Common myeloid progenitor, CD34-positive (primary cell): ENCODE measurements around the gene GRAMD1B.
"Not testable (repeated sequence)": the region's sequence is repeated elsewhere in the genome, so short reads cannot be mapped to it uniquely, and the experiment has no call there.

Source experiments
- CTCF ChIA-PET: fragments of 350-600 bp; sonication (Branson Sonifier 250); formaldehyde crosslinking; loops from one replicate; lab custom pipeline; 2021; ENCODE audit warnings: antibody characterized with exemption; lab: Charles Lee
- POLR2A ChIA-PET: fragments of 350-600 bp; sonication (Branson Sonifier 250); formaldehyde crosslinking; loops from one replicate; lab custom pipeline; 2021; ENCODE audit warnings: antibody characterized with exemption; lab: Charles Lee
- DNase-seq, 3 donors: peaks; one replicate each; pipeline versions ENCODE4 v3.0.0 to v3.0.0-alpha.2; 2013
- H3K27ac ChIP-seq, 2 experiments: 1 replicate in 1 of 2; 2 replicates in 1 of 2; pipeline ENCODE4 v1.7.0; 2013; ENCODE audit warnings: inconsistent platforms in 2 of 2, low read length in 2 of 2, mild to moderate bottlenecking in 2 of 2, low read depth in 1 of 2, moderate library complexity in 1 of 2; ENCODE audit not compliant: severe bottlenecking in 2 of 2, insufficient read depth in 1 of 2, poor library complexity in 1 of 2
- H3K27me3 ChIP-seq, 5 experiments: replicated peaks in 2 of 5; 1 replicate in 3 of 5; 2 replicates in 2 of 5; pipeline versions ENCODE4 v1.6.1 to v1.7.0; 2013; ENCODE audit warnings: low read length in 4 of 5, mild to moderate bottlenecking in 2 of 5, moderate library complexity in 2 of 5, inconsistent platforms in 1 of 5; ENCODE audit not compliant: insufficient read depth in 5 of 5, control insufficient read depth in 4 of 5
- H3K36me3 ChIP-seq, 4 experiments: 1 replicate in 2 of 4; 2 replicates in 2 of 4; pipeline versions ENCODE4 v1.6.1 to v1.7.0; 2013; ENCODE audit warnings: low read length in 3 of 4, control low read depth in 1 of 4, mild to moderate bottlenecking in 1 of 4; ENCODE audit not compliant: control insufficient read depth in 4 of 4, insufficient read depth in 4 of 4
- H3K4me1 ChIP-seq, 4 experiments: 1 replicate in 3 of 4; 2 replicates in 1 of 4; pipeline versions ENCODE4 v1.6.1 to v1.7.1; 2013; ENCODE audit warnings: low read length in 3 of 4, mild to moderate bottlenecking in 3 of 4, control low read depth in 1 of 4, inconsistent platforms in 1 of 4, moderate library complexity in 1 of 4; ENCODE audit not compliant: control insufficient read depth in 4 of 4, insufficient read depth in 4 of 4; ENCODE audit errors: control extremely low read depth in 1 of 4
- H3K4me3 ChIP-seq, 7 experiments: 1 replicate in 4 of 7; 2 replicates in 3 of 7; pipeline versions ENCODE4 v1.5.1 to v1.7.0; 2013; ENCODE audit warnings: mild to moderate bottlenecking in 7 of 7, low read length in 6 of 7, moderate library complexity in 6 of 7, inconsistent platforms in 2 of 7, low read depth in 2 of 7, control low read depth in 1 of 7; ENCODE audit not compliant: insufficient read depth in 4 of 7, control insufficient read depth in 1 of 7; ENCODE audit errors: extremely low read depth in 1 of 7
- H3K9me3 ChIP-seq, 5 experiments: 1 replicate in 4 of 5; 2 replicates in 1 of 5; pipeline versions ENCODE4 v1.6.1 to v1.7.1; 2013; ENCODE audit warnings: low read length in 4 of 5, mild to moderate bottlenecking in 2 of 5, inconsistent platforms in 1 of 5, low read depth in 1 of 5, moderate library complexity in 1 of 5; ENCODE audit not compliant: control insufficient read depth in 4 of 5, insufficient read depth in 2 of 5; ENCODE audit errors: control extremely low read depth in 1 of 5
- WGBS: methylation state at CpG from one replicate; pipeline ENCODE4 v1.1.5; 2013; ENCODE audit not compliant: insufficient coverage; 5-methylcytosine and 5-hydroxymethylcytosine counted together

GRAMD1B gene

GRCh38 chr11:123451183-123451781 lies 21.2 kb downstream of the GRAMD1B start:
- peak in 2 of 3 donors; percentile 21 to 43 for DNase-seq
- Histone ChIP-seq H3K4me1 (peaks cover 5 to 31% (median 18%) of the 10 kb centered on the region in 4 experiments), H3K4me3 (no peak overlapping the region), H3K27me3 (no peaks in the 10 kb centered on the region), H3K36me3 (peaks cover 0 to 6% (median 0%) of the 10 kb centered on the region in 4 experiments), H3K27ac (no peak overlapping the region), H3K9me3 (no peaks in the 10 kb centered on the region)
- ChIA-PET CTCF (interaction anchor here (0.8 to 3.5 kb wide), 3 partner anchors 12 to 149 kb away, joined by 3 to 18 read pairs (median 4); no protein-coding TSS in a partner anchor), POLR2A (no interaction called here)
- 96% methylated on average over 3 of the region's 5 CpGs for WGBS

GRCh38 chr11:123452794-123453193 lies 22.7 kb downstream of the GRAMD1B start:
- Histone ChIP-seq H3K27ac (no peak overlapping the region), H3K4me1 (peaks cover 8 to 46% (median 30%) of the 10 kb centered on the region in 4 experiments), H3K4me3 (no peak overlapping the region), H3K36me3 (no peaks in the 10 kb centered on the region), H3K9me3 (no peaks in the 10 kb centered on the region), H3K27me3 (no peaks in the 10 kb centered on the region)
- no CpG with 5 or more reads among the region's 1 CpG for WGBS
- POLR2A ChIA-PET, result no interaction called here
- CTCF ChIA-PET, result no interaction called here
- no peak for DNase-seq

GRCh38 chr11:123454060-123454651 lies 24.1 kb downstream of the GRAMD1B start:
- Histone ChIP-seq H3K9me3 (no peaks in the 10 kb centered on the region), H3K36me3 (peaks cover 0 to 7% (median 0%) of the 10 kb centered on the region in 4 experiments), H3K4me3 (peak overlapping the region in 1 of 7 experiments; percentile 39), H3K4me1 (peaks cover 8 to 47% (median 30%) of the 10 kb centered on the region in 4 experiments), H3K27ac (peak overlapping the region in 1 of 2 experiments; percentile 7), H3K27me3 (no peaks in the 10 kb centered on the region)
- ChIA-PET POLR2A (no interaction called here), CTCF (no interaction called here)
- WGBS, result 20% methylated on average over 7 of the region's 7 CpGs
- DNase-seq, result peak; percentile 86 to 92 (median 87)

GRCh38 chr11:123454796-123455195 lies 24.7 kb downstream of the GRAMD1B start:
- CTCF ChIA-PET, result no interaction called here
- no peak for DNase-seq
- H3K36me3 ChIP-seq, result peaks cover 0 to 7% (median 0%) of the 10 kb centered on the region in 4 experiments
- H3K4me1 ChIP-seq, result peaks cover 8 to 47% (median 30%) of the 10 kb centered on the region in 4 experiments
- H3K27ac ChIP-seq, result no peak overlapping the region
- no peaks in the 10 kb centered on the region for H3K9me3 ChIP-seq
- peak overlapping the region in 1 of 7 experiments; percentile 39 for H3K4me3 ChIP-seq
- H3K27me3 ChIP-seq, result no peaks in the 10 kb centered on the region
- POLR2A ChIA-PET, result no interaction called here

GRCh38 chr11:123456448-123456847 lies 26.4 kb downstream of the GRAMD1B start:
- CTCF ChIA-PET, H3K36me3 ChIP-seq, H3K4me3 ChIP-seq, H3K9me3 ChIP-seq, H3K27me3 ChIP-seq, DNase-seq, H3K27ac ChIP-seq, POLR2A ChIA-PET: not testable (repeated sequence)
- 100% methylated on average over 4 of the region's 5 CpGs for WGBS
- H3K4me1 ChIP-seq, result peaks cover 8 to 46% (median 29%) of the 10 kb centered on the region in 4 experiments

GRCh38 chr11:123457187-123457770 lies 27.2 kb downstream of the GRAMD1B start:
- no peak overlapping the region for H3K4me3 ChIP-seq
- no peaks in the 10 kb centered on the region for H3K27me3 ChIP-seq
- 44% methylated on average over 6 of the region's 8 CpGs for WGBS
- peaks cover 8 to 37% (median 28%) of the 10 kb centered on the region in 4 experiments for H3K4me1 ChIP-seq
- H3K9me3 ChIP-seq, result no peaks in the 10 kb centered on the region
- DNase-seq, result peak in 2 of 3 donors; percentile 31 to 34
- ChIA-PET CTCF (no interaction called here), POLR2A (no interaction called here)
- peaks cover 0 to 7% (median 0%) of the 10 kb centered on the region in 4 experiments for H3K36me3 ChIP-seq
- H3K27ac ChIP-seq, result no peak overlapping the region

GRCh38 chr11:123458501-123458900 lies 28.4 kb downstream of the GRAMD1B start:
- peaks cover 7 to 37% (median 28%) of the 10 kb centered on the region in 4 experiments for H3K4me1 ChIP-seq
- no peaks in the 10 kb centered on the region for H3K9me3 ChIP-seq
- no peaks in the 10 kb centered on the region for H3K27me3 ChIP-seq
- H3K27ac ChIP-seq, result no peak overlapping the region
- 100% methylated on average over 2 of the region's 2 CpGs for whole genome bisulfite sequencing
- ChIA-PET POLR2A (no interaction called here), CTCF (interaction anchor here (1.1 kb wide), 1 partner anchor 51 kb away, joined by 3 read pairs; no protein-coding TSS in a partner anchor)
- H3K36me3 ChIP-seq, result peaks cover 0 to 7% (median 0%) of the 10 kb centered on the region in 4 experiments
- no peak for DNase-seq
- H3K4me3 ChIP-seq, result no peak overlapping the region
